H1 (cell line): ENCODE measurements around the gene C16orf89. TPM values are rescaled to one million over a fixed set of nuclear protein-coding genes. Genes with fewer than 3 reads are reported as not detected.

Experiments used
- CTCF ChIA-PET: fragments of 300-600 bp; sonication (Branson Sonifier 250); formaldehyde crosslinking; loops from one replicate; lab custom pipeline; 2021; ENCODE audit not compliant: partially characterized antibody; lab: Charles Lee
- POLR2A ChIA-PET: fragments of 300-600 bp; sonication (Branson Sonifier 250); formaldehyde crosslinking; loops from one replicate; lab custom pipeline; 2021; ENCODE audit warnings: inconsistent platforms; ENCODE audit not compliant: partially characterized antibody; lab: Charles Lee
- DNase-seq, 2 experiments: peaks; one replicate each; pipeline versions ENCODE4 v3.0.0 to v3.0.0-alpha.2; 2010 to 2022; ENCODE audit warnings: low spot score in 2 of 2, low read depth in 1 of 2, mixed read lengths in 1 of 2
- FAIRE-seq: peaks from 2 replicates; lab custom pipeline; 2011; peaks lifted over from hg19 to GRCh38; lab: Jason Lieb, UNC
- H2AFZ ChIP-seq: 2 replicates; pipeline ENCODE4 v1.8.1; 2012; ENCODE audit warnings: low read length, inconsistent platforms
- H2AK5ac ChIP-seq: 2 replicates; pipeline ENCODE4 v1.6.1; 2013; ENCODE audit warnings: low read depth, low read length
- H2BK120ac ChIP-seq: replicated peaks from 2 replicates; pipeline ENCODE3; 2013; ENCODE audit warnings: low read depth, low read length, inconsistent platforms
- H2BK12ac ChIP-seq: 2 replicates; pipeline ENCODE4 v1.6.1; 2013; ENCODE audit warnings: low read depth, low read length
- H2BK15ac ChIP-seq: 2 replicates; pipeline ENCODE4 v1.6.1; 2013; ENCODE audit warnings: low read length
- H2BK20ac ChIP-seq: 2 replicates; pipeline ENCODE4 v1.6.1; 2013; ENCODE audit warnings: low read length
- H2BK5ac ChIP-seq: 2 replicates; pipeline ENCODE4 v1.6.1; 2013; ENCODE audit warnings: low read depth, low read length
- H3K14ac ChIP-seq: 2 replicates; pipeline ENCODE4 v1.6.1; 2013; ENCODE audit warnings: inconsistent platforms; ENCODE audit not compliant: insufficient read length
- H3K18ac ChIP-seq: 2 replicates; pipeline ENCODE4 v1.6.1; 2013; ENCODE audit warnings: low read length; ENCODE audit errors: extremely low read depth
- H3K23ac ChIP-seq: 2 replicates; pipeline ENCODE4 v1.6.1; 2013; ENCODE audit warnings: inconsistent platforms; ENCODE audit not compliant: insufficient read length
- H3K23me2 ChIP-seq: 2 replicates; pipeline ENCODE4 v1.6.1; 2013; ENCODE audit warnings: low read depth, low read length
- H3K27ac ChIP-seq: 2 replicates; pipeline ENCODE4 v1.6.1; 2011; ENCODE audit warnings: low read depth, low read length, inconsistent platforms
- H3K27me3 ChIP-seq, 4 experiments: replicated peaks in 1 of 4; 1 replicate in 1 of 4; 2 replicates in 3 of 4; pipeline versions ENCODE4 v1.6.1 to v1.8.1; 2011 to 2013; ENCODE audit warnings: low read length in 3 of 4, mild to moderate bottlenecking in 3 of 4, inconsistent platforms in 2 of 4, mixed read lengths in 2 of 4, moderate library complexity in 1 of 4; ENCODE audit not compliant: control insufficient read depth in 3 of 4, insufficient read depth in 3 of 4; ENCODE audit errors: extremely low read depth in 1 of 4
- H3K36me3 ChIP-seq, 4 experiments: 2 replicates each; pipeline versions ENCODE4 v1.6.1 to v1.8.1; 2011 to 2013; ENCODE audit warnings: mild to moderate bottlenecking in 4 of 4, low read length in 3 of 4, moderate library complexity in 2 of 4, control low read depth in 1 of 4, inconsistent platforms in 1 of 4; ENCODE audit not compliant: insufficient read depth in 4 of 4, control insufficient read depth in 2 of 4
- H3K4ac ChIP-seq: replicated peaks from 2 replicates; pipeline ENCODE3; 2013; ENCODE audit warnings: low read length, low read depth, mixed read lengths, inconsistent platforms; ENCODE audit not compliant: insufficient read length
- H3K4me1 ChIP-seq, 4 experiments: replicated peaks in 1 of 4; 1 replicate in 1 of 4; 2 replicates in 3 of 4; pipeline versions ENCODE4 v1.6.1 to v1.8.1; 2011 to 2013; ENCODE audit warnings: low read length in 3 of 4, inconsistent platforms in 2 of 4, mixed read lengths in 1 of 4; ENCODE audit not compliant: insufficient read depth in 4 of 4, control insufficient read depth in 3 of 4
- H3K4me2 ChIP-seq, 2 experiments: 2 replicates each; pipeline versions ENCODE4 v1.6.1 to v1.8.1; 2011 to 2013; ENCODE audit warnings: low read depth in 2 of 2, low read length in 2 of 2, control low read depth in 1 of 2, inconsistent platforms in 1 of 2, mild to moderate bottlenecking in 1 of 2; ENCODE audit not compliant: insufficient read depth in 1 of 2
- H3K4me3 ChIP-seq, 4 experiments: fragments of 200-600, 300-600 bp in 1 of 4; sonication (generic), shearing (Covaris generic), sonication (Bioruptor Twin) in 1 of 4; 2 replicates each; pipeline versions ENCODE4 v1.5.1 to v1.8.1; 2011 to 2016; ENCODE audit warnings: low read length in 4 of 4, low read depth in 3 of 4, control low read depth in 2 of 4, inconsistent platforms in 2 of 4, mild to moderate bottlenecking in 2 of 4, mixed read lengths in 1 of 4, moderate library complexity in 1 of 4; ENCODE audit not compliant: insufficient read depth in 2 of 4; ENCODE audit errors: extremely low read depth in 1 of 4
- H3K56ac ChIP-seq: replicated peaks from 2 replicates; pipeline ENCODE3; 2013; ENCODE audit warnings: low read depth, mild to moderate bottlenecking, mixed read lengths, low read length, inconsistent platforms; ENCODE audit not compliant: insufficient read length
- H3K79me1 ChIP-seq: 2 replicates; pipeline ENCODE4 v1.6.1; 2013; ENCODE audit warnings: low read depth, low read length, control low read depth
- H3K79me2 ChIP-seq, 2 experiments: 2 replicates each; pipeline versions ENCODE4 v1.6.1 to v1.8.1; 2012 to 2013; ENCODE audit warnings: low read length in 2 of 2, mild to moderate bottlenecking in 2 of 2, inconsistent platforms in 1 of 2; ENCODE audit not compliant: insufficient read depth in 2 of 2, control insufficient read depth in 1 of 2
- H3K9ac ChIP-seq, 4 experiments: replicated peaks in 1 of 4; 1 replicate in 1 of 4; 2 replicates in 3 of 4; pipeline versions ENCODE4 v1.6.1 to v1.8.1; 2011 to 2013; ENCODE audit warnings: low read depth in 3 of 4, low read length in 3 of 4, control low read depth in 2 of 4, mild to moderate bottlenecking in 2 of 4, moderate library complexity in 2 of 4, inconsistent platforms in 1 of 4; ENCODE audit errors: extremely low read depth in 1 of 4
- H3K9me3 ChIP-seq, 2 experiments: 2 replicates each; pipeline versions ENCODE4 v1.6.1 to v1.8.1; 2012 to 2013; ENCODE audit warnings: mild to moderate bottlenecking in 2 of 2, moderate library complexity in 2 of 2, control low read depth in 1 of 2, inconsistent platforms in 1 of 2, low read depth in 1 of 2, low read length in 1 of 2, mixed read lengths in 1 of 2; ENCODE audit not compliant: insufficient read depth in 2 of 2
- H4K20me1 ChIP-seq, 2 experiments: replicated peaks in 1 of 2; 2 replicates each; pipeline versions ENCODE3 to v1.8.1; 2011 to 2013; ENCODE audit warnings: inconsistent platforms in 2 of 2, low read length in 2 of 2, mild to moderate bottlenecking in 1 of 2; ENCODE audit not compliant: insufficient read depth in 2 of 2, control insufficient read depth in 1 of 2
- H4K5ac ChIP-seq: 2 replicates; pipeline ENCODE4 v1.6.1; 2013; ENCODE audit warnings: low read length, low read depth, mixed read lengths, inconsistent platforms; ENCODE audit not compliant: insufficient read length
- H4K8ac ChIP-seq: 2 replicates; pipeline ENCODE4 v1.8.0; 2013; ENCODE audit warnings: mild to moderate bottlenecking, moderate library complexity, low read length, inconsistent platforms; ENCODE audit not compliant: insufficient read depth; ENCODE audit errors: extremely low read depth
- H4K91ac ChIP-seq: replicated peaks from 2 replicates; pipeline ENCODE3; 2013; ENCODE audit warnings: low read length, mixed read lengths, inconsistent platforms; ENCODE audit not compliant: insufficient read length
- ASH2L ChIP-seq: fragments of 200-600, 300-600 bp; sonication (generic); IDR thresholded peaks from one replicate; pipeline ENCODE4 v1.7.1; 2017; ENCODE audit warnings: low read length
- CBX8 ChIP-seq: fragments of 300-800, 300-1000 bp; sonication (generic); IDR thresholded peaks from 2 replicates; pipeline ENCODE4 v1.7.1; 2016; ENCODE audit warnings: low read depth, low read length, borderline replicate concordance
- EP300 ChIP-seq, 2 experiments: IDR thresholded peaks; 1 replicate in 1 of 2; 2 replicates in 1 of 2; pipeline ENCODE4 v1.6.1; 2011 to 2012; ENCODE audit warnings: low read depth in 2 of 2, low read length in 2 of 2, mild to moderate bottlenecking in 2 of 2, borderline replicate concordance in 1 of 2, inconsistent platforms in 1 of 2, moderate library complexity in 1 of 2
- HDAC6 ChIP-seq: IDR thresholded peaks from one replicate; pipeline ENCODE4 v1.7.1; 2012; ENCODE audit warnings: low read depth, mild to moderate bottlenecking, inconsistent platforms, low read length, moderate library complexity
- POLR2A ChIP-seq, 2 experiments: IDR thresholded peaks; 1 replicate in 1 of 2; 2 replicates in 1 of 2; pipeline ENCODE4 v1.6.1; 2011; ENCODE audit warnings: low read depth in 2 of 2, low read length in 2 of 2, mild to moderate bottlenecking in 2 of 2; ENCODE audit errors: control extremely low read depth in 1 of 2
- POLR2AphosphoS5 ChIP-seq: IDR thresholded peaks from 2 replicates; pipeline ENCODE4 v1.6.1; 2011; ENCODE audit warnings: low read depth, low read length
- POU5F1 ChIP-seq: IDR thresholded peaks from 2 replicates; pipeline ENCODE4 v1.6.1; 2011; ENCODE audit warnings: low read depth, mild to moderate bottlenecking, low read length, moderate library complexity
- RAD21 ChIP-seq, 2 experiments: IDR thresholded peaks in 1 of 2; conservative IDR thresholded peaks in 1 of 2; 2 replicates each; pipeline ENCODE4 v1.6.1; 2011; ENCODE audit warnings: low read depth in 2 of 2, low read length in 2 of 2, improper control_type of control experiment in 1 of 2, inconsistent platforms in 1 of 2, mild to moderate bottlenecking in 1 of 2, moderate library complexity in 1 of 2
- SIN3A ChIP-seq, 2 experiments: IDR thresholded peaks in 1 of 2; conservative IDR thresholded peaks in 1 of 2; 2 replicates each; pipeline ENCODE4 v1.6.1; 2011 to 2012; ENCODE audit warnings: low read length in 2 of 2, improper control_type of control experiment in 1 of 2, low read depth in 1 of 2, mild to moderate bottlenecking in 1 of 2
- WGBS, 2 experiments: shearing (Covaris generic) in 1 of 2; methylation state at CpG; one replicate each; pipeline versions ENCODE4 v1.1.6 to v1.1.7; 2013 to 2015; ENCODE audit warnings: low lambda C conversion rate in 2 of 2, mixed read lengths in 2 of 2, inconsistent platforms in 1 of 2, low coverage in 1 of 2, missing lambda C conversion rate in 1 of 2; ENCODE audit not compliant: insufficient replicate concordance in 2 of 2, insufficient coverage in 1 of 2, insufficient read length in 1 of 2; ENCODE audit errors: extremely low coverage in 1 of 2, missing lambda C conversion rate in 1 of 2; 5-methylcytosine and 5-hydroxymethylcytosine counted together
- polyA plus RNA-seq, 7 experiments: library from polyadenylated mRNA; depleted of rRNA in 3 of 7; stranded (reverse) in 5 of 7; unstranded in 2 of 7; fragments of >200 nt in 5 of 7; fragments of 200-250 nt in 2 of 7; gene quantifications; 1 replicate in 5 of 7; 2 replicates in 1 of 7; 4 replicates in 1 of 7; pipeline versions ENCODE4 v1.2.1 to v1.2.3, GENCODE V29; 2011 to 2013; ENCODE audit warnings: missing spikeins in 2 of 7, mixed read lengths in 2 of 7
- total RNA-seq: library from RNA; stranded (reverse); fragmentation: NEBNext Ultra II Directional; extraction: Animal tissue kit (Norgen Biotek cat#: 25700); gene quantifications from 2 replicates; pipeline ENCODE4 v1.2.1, GENCODE V29; 2021
- TF ChIP-seq, protein P1 (sequence below): IDR thresholded peaks from 2 replicates; pipeline ENCODE4 v1.6.1; 2011; ENCODE audit warnings: low read depth, mild to moderate bottlenecking, low read length; ENCODE audit not compliant: insufficient read depth
- TF ChIP-seq, protein P2 (sequence below): IDR thresholded peaks from 2 replicates; pipeline ENCODE4 v1.6.1; 2012; ENCODE audit warnings: inconsistent platforms

Gene C16orf89
- total and polyA plus RNA-seq, 2 of the 8 experiments (the other 6 are each of a cell fraction or from before 2014, with no cell fraction given), result 6.7 to 9.9 TPM

DNA sequence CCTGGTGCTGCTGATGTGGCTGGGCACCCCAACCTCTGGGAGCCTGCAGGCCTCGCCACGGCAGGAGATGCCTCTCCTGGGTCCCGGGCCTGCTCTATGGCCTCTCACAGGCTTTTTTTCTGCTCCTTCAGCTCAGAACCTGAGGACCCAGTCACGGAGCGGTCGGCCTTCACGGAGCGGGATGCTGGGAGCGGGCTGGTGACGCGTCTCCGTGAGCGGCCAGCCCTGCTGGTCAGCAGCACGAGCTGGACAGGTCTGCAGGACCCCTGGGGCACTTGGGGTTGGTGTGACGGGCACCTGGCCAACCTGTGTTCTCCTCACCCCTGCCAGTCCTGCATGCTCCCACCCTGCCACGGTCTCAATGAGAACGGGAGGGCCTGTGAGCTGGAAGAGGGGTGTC lies 12.9 kb upstream of the C16orf89 start:
- H2BK12ac ChIP-seq, result no peak overlapping the region
- H3K79me1 ChIP-seq, result no peaks in the 10 kb centered on the region
- no peak overlapping the region for H3K14ac ChIP-seq
- no peaks in the 10 kb centered on the region for H3K23me2 ChIP-seq
- H3K27me3 ChIP-seq, result no peaks in the 10 kb centered on the region
- no peak for TF ChIP-seq POLR2AphosphoS5
- TF ChIP-seq SIN3A (conservative IDR thresholded peaks at IDR 0.05 in 1 of 2, IDR thresholded peaks at IDR 0.05 in 1 of 2; ENCODE audit: low read depth in 1 of 2, low read length in 2 of 2), result no peak
- TF ChIP-seq POU5F1, result no peak
- TF ChIP-seq RAD21 (IDR thresholded peaks at IDR 0.05 in 1 of 2, conservative IDR thresholded peaks at IDR 0.05 in 1 of 2; ENCODE audit: low read depth in 2 of 2, low read length in 2 of 2), result no peak
- TF ChIP-seq POLR2A (IDR thresholded peaks at IDR 0.05; ENCODE audit: control extremely low read depth in 1 of 2, low read depth in 2 of 2, low read length in 2 of 2), result no peak
- TF ChIP-seq, protein P1, sequence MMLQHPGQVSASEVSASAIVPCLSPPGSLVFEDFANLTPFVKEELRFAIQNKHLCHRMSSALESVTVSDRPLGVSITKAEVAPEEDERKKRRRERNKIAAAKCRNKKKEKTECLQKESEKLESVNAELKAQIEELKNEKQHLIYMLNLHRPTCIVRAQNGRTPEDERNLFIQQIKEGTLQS, result no peak
- TF ChIP-seq, protein P2, sequence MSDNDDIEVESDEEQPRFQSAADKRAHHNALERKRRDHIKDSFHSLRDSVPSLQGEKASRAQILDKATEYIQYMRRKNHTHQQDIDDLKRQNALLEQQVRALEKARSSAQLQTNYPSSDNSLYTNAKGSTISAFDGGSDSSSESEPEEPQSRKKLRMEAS, result no peak
- TF ChIP-seq CBX8, result no peak
- TF ChIP-seq HDAC6, result no peak
- no peak for TF ChIP-seq ASH2L
- TF ChIP-seq EP300 (IDR thresholded peaks at IDR 0.05; ENCODE audit: borderline replicate concordance in 1 of 2, low read depth in 2 of 2, low read length in 2 of 2), result no peak
- H3K23ac ChIP-seq, result no peak overlapping the region
- H3K4me3 ChIP-seq, result no peak overlapping the region
- ChIA-PET POLR2A (interaction anchor here (0.9 to 1.8 kb wide), 4 partner anchors 10 to 91 kb away, joined by 3 to 5 read pairs (median 4); no protein-coding TSS in a partner anchor), CTCF (interaction anchor here (1.4 to 27.9 kb wide), 2 partner anchors 14 to 25 kb away, joined by 3 to 625 read pairs; partner anchors contain the start of gene C16orf89)
- H4K20me1 ChIP-seq, result no peaks in the 10 kb centered on the region
- peaks cover 0 to 6% of the 10 kb centered on the region in 2 experiments; a peak in 2 of 4 replicates for H3K79me2 ChIP-seq
- H2BK120ac ChIP-seq, result no peak overlapping the region
- no peaks in the 10 kb centered on the region for H3K9me3 ChIP-seq
- no peak overlapping the region for H4K91ac ChIP-seq
- H3K36me3 ChIP-seq, result peaks cover 0 to 31% (median 17%) of the 10 kb centered on the region in 4 experiments; a peak in 7 of 8 replicates
- no peak overlapping the region for H2BK20ac ChIP-seq
- no peak overlapping the region for H3K9ac ChIP-seq
- no peak overlapping the region for H3K18ac ChIP-seq
- no peak overlapping the region for H2BK5ac ChIP-seq
- DNase-seq (no peak), FAIRE-seq (no peak)
- no peak overlapping the region for H2AFZ ChIP-seq
- H3K4me1 ChIP-seq, result no peaks in the 10 kb centered on the region
- no peak overlapping the region for H4K5ac ChIP-seq
- WGBS, 2 experiments, result 95% methylated on average over 17 of the region's 17 CpGs; no CpG with 5 or more reads in 1 of the 2 experiments
- no peak overlapping the region for H2BK15ac ChIP-seq
- no peak overlapping the region for H3K4ac ChIP-seq
- no peak overlapping the region for H2AK5ac ChIP-seq
- H4K8ac ChIP-seq, result no peak overlapping the region
- no peak overlapping the region for H3K27ac ChIP-seq
- no peak overlapping the region for H3K56ac ChIP-seq
- no peak overlapping the region for H3K4me2 ChIP-seq
